HG02938 (cell line): ENCODE results near the gene GABARAPL1.
"Not testable (repeated sequence)": the region's sequence is repeated elsewhere in the genome, so short reads cannot be mapped to it uniquely, and the experiment has no call there.

Experiments
- ATAC-seq: cut with Tn5 transposase; IDR thresholded peaks from one replicate; pipeline ENCODE4 v1.9.1; 2021; ENCODE audit warnings: mild to moderate bottlenecking, moderate library complexity; ENCODE audit not compliant: unreplicated experiment

GABARAPL1 gene

DNA sequence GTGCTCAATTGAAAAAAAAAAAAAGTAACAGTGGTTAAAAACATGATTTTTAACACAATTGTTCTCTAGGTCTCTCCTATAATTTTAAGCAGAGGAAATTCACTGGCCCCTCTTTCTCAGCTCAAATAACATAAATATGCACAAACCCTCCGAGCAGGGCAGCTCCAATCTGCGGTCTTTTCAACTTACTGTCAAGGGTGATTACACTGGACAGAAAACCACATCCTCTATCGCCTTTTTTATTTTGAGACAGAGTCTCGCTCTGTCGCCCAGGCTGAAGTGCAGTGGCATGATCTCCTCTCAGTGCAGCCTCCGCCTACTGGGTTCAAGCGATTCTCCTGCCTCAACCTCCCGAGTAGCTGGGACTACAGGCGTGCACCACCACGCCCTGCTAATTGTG is 16.5 kb upstream of the GABARAPL1 start:
- peak; percentile 93 for ATAC-seq

DNA sequence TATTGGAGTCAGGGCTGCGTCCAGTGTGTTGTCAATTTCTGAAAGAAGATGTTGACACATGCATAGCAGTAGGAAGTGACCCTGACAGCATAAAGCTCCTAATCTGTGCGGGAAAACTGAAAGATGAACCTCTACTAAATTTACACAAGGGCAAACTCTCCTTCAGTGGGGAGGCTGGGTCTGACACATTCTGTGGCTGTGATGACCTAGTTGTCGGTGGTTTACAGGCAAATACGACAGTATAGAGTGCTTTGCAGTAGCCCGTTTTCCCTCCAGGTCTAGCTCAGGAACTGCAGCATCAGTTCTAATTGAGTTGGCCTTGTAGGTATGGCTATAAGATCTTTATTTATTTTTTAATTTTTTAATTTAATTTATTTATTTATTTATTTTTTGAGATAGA is 14.8 kb upstream of the GABARAPL1 start:
- ATAC-seq: no peak

DNA sequence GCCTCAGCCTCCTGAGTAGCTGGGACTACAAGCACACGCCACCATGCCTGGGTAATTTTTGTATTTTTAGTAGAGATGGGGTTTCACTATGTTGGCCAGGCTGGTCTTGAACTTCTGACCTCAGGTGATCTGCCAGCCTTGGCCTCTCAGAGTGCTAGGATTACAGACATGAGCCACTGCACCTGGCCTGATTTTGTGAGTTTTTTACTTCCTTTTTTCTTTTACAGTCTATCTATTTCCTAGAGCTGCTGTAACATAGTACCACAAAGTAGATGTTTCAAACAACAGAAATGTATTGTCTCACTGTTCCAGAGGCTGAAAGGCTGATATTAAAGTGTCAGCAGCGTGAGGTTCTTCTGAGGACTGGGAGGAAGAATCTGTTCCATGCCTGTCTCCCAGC is 8.2 kb upstream of the GABARAPL1 start:
- ATAC-seq: not testable (repeated sequence)

DNA sequence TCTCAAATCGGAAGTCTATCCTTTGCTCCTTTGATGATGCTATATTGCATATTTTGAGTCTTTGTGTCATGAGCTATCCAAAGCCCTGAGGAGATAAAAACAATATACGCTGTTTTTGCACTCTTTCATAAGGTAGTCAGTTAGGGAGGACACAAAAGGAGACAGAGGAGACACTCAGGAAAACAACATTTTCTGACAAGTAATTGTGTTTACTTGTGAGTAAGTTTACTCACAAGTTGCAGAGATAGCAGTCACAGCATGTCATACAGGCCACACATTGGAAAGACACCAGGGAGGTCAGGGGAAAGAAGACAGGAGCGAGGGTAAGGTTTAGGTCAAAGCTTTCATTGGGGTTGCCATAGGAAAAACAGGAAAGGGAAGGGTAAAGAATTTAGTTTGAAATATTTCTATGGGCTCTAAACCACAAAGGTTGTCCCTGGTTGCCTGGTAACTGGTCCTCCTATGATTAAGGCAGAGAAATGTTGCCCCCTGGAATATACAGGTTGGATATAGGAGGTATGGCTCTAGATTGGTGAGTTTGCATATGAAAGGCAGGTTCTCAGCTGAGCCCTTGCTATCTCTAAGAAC is 7.4 kb upstream of the GABARAPL1 start:
- no peak for ATAC-seq

DNA sequence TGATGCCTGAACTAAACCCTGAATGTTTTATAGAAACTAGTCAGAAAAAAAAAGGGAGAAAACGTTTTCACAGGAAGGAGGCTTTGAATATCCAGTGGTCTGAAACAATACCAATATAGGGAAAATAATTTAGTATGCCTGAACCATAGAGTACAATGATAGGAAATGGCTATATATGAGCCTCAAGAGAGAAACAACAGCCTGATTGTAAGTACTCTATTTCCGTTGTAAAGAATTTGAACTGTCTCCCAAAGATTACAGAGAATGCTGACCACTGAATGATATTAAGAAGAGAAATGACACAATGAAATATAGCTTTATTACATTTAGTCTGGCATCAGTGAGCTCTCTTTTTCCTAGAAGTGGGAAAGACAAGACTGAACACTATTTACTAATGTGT is 5.5 kb upstream of the GABARAPL1 start:
- no peak for ATAC-seq

DNA sequence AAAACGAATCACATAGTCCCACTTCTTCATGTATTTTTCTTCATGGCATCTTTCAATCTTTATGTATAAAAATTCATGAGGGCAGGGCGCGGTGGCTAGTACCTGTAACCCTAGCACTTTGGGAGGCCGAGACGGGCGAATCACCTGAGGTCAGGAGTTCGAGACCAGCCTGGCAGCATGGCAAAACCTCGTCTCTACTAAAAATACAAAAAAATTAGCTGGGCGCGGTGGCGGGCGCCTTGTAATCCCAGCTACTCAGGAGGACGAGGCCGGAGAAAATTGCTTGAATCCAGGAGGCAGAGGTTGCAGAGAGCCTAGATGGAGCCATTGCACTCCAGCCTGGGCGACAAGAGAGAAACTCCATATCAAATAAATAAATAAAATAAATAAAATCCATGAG is 2.5 kb upstream of the GABARAPL1 start:
- no peak for ATAC-seq

DNA sequence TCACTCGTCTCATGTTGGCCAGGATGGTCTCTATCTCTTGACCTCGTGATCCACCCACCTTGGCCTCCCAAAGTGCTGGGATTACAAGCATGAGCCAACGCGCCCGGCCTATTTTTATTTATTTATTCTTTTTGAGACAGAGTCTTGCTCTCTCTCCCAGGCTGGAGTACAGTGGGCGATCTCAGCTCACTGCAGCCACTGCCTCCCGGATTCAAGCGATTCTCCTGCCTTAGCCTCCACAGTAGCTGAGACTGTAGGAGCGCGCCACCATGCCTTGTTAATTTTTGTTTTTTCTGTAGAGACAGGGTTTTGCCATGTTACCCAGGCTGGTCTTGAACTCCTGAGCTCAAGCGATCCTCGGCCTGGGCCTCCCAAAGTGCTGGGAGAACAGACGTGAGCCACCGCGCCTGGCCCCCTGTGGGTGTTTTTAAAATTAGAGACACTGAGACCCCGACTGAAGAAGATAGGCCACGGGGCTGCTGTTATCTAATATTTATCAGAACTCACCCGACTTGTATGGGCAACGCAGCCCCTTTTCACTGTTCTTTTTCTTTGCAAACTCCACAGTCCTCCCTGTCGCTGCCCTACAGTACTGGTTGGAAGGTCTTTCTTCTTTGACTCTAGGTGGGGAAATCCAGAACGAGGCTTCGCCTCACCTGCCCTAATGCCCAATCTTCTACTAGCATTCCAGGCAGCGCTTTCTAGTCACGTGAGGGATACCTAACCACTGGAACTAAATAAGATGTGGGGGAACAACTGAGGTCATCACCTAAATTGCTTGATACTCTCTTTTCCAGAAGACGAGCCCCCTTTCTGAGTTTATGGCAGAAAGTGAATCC is 1.4 kb upstream of the GABARAPL1 start:
- no peak for ATAC-seq

DNA sequence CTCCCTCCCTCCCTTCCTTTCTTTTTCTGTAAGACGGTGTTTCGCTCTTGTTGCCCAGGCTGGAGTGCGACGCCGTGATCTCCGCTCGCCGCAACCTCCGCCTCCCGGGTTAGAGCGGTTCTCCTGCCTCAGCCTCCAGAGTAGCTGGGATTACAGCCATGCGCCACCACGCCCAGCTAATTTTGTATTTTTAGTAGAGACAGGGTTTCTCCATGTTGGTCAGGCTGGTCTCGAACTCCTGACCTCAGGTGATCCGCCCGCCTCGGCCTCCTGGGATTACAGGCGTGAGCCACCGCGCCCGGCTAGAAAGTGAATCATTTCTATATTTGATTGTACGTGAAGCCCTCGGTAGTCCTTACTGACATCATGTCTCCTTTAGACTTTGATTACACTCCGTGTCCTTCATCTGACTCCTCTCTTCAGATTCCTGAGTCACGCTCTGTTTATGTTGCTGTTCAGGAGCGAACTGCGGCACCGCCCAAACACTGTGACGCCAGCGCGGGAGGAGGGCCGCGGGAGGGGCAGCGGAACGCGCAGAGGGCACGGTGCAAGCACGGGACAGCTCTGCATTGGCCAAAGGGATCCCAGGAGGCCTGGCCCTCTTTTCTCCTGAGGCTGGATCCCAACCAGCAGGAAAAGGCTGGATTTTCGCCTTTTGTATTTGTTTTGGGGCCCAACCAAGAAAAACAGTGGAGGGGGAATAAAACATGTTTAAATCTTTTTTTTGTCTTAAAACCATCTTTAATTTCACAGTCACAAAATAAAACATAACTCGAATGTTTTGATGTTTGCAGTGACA is 538 bp upstream of the GABARAPL1 start:
- peak; percentile 57 for ATAC-seq

DNA sequence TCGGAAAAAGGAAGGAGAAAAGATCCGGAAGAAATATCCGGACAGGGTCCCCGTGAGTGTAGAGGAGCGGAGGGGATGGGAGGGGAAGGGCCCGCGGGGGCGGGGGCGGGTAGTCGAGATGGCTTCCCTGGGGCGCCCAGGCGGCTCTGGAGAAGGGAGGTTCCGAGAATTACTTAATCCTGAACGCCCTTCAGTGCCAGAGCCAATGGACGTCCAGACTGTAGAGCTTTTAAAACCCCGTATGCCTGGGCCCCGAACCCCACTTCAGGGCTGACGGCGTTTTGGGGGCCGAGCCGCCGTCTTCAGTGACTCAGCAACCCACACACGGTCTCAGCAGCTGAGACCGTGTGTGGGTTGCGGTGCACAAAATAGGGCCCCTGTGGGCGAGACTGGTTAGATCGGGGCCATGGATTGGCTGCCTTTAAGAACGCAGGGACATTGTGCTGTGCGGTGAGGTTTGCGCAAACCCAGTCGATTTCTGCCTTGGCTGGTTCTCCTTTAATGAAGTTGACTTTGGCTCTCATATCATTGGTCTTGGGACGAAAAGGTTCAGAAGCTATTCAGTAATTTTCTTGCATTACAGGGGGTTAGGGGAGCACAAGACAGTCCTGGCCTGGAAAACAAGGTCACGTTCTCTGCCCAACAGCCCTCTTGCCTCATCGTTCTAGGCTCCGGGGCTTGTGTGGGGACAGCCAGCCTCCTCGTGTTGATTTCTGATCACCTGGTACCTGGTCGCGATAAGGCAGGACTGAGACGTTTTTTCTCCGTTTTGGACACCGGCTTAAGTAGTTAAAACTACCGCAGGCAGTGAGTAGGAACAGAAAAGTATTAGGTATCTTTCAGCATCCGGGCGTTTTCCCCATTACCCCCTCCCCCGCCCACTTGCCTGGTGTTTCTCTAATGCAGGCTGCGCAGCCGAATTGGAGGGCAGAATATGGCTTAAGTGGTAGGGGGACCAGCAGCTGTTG is 775 bp downstream of the GABARAPL1 start:
- peak; percentile 49 for ATAC-seq

DNA sequence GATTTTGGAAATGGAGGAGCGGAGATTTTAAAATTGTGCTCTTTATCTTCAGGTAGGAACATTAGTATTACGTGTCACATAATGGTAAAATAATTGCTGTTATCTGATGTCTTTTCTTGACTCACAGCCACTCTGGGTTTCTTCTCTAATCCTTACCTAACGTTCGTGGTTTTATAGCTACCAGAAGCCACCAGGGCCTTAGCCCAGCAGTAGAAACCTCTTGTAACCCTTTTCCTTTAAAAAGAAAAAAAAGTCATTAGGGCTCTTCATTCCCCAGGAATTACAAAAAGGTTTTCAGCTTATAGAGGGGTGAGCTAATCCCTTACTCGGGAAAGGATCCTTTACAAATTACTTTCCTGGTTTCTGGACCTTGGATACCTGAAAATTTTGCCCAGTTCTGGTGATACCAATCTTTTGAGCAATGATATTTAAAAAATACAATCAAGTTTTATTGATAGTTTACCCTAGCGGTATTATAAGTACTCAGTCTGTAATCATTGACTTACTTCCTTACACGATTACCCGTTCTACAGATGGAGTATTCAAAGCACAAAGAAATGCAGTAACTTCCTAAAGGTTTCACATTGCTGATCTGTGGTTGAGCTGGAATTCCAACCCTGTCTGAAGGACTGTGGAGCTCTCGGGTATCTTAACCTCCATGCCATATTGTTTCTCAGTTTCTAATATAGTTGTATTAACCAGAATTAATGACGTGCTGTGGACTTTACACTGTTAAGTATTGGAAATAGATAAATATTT is 1.6 kb downstream of the GABARAPL1 start:
- ATAC-seq: no peak

DNA sequence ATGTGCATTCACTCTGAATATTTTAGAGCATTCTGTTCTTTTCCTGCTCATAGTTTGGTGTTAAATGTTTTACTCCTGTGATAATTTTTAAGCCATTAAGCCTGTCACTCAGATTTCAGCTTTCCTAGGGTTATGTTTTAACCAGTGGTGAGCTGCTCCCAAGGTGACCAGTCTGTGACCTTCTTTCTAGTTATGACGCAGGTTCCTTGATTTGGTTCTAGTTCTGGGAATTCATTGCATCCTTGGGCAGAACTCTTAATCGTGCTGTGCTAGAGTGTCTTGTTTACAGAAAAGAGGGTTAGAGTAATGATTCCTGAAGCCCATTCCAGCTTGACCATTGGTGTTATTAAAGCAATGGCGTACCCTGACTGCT is 2.2 kb downstream of the GABARAPL1 start:
- ATAC-seq: no peak

DNA sequence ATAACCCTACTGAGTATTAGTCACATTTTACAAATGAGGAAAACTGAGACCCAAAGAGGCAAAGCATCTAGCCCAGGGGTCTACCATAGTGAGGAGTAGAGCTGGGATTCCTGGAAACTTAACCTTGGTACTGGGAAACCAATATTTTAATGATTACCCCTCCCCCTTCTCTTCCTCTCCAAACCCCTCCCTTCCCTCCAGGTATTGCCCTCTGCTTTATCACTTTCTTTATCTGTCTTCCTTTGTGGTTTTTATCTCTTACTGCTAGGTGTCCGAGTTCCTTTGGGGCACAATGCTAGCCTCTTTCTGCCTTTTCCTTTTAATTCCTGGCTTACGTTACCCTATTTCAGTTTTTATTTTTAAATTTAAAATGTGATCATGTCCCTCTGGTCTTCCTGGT is 2.8 kb downstream of the GABARAPL1 start:
- ATAC-seq: no peak

DNA sequence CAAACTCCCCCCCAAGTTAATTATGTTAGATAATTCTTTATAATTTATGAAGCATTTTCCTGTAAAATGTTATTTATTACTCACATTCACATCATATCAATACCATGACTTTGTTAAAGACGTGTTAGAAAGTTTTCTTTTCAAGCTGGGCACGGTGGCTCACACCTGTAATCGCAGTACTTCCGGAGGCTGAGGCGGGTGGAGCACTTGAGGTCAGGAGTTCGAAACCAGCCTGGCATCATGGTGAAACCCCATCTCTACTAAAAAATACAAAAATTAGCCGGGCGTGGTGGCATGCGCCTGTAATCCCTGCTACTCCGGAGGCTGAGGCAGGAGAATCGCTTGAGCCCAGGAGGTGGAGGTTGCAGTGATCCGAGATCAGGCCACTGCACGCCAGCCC is 3.3 kb downstream of the GABARAPL1 start:
- ATAC-seq: not testable (repeated sequence)

DNA sequence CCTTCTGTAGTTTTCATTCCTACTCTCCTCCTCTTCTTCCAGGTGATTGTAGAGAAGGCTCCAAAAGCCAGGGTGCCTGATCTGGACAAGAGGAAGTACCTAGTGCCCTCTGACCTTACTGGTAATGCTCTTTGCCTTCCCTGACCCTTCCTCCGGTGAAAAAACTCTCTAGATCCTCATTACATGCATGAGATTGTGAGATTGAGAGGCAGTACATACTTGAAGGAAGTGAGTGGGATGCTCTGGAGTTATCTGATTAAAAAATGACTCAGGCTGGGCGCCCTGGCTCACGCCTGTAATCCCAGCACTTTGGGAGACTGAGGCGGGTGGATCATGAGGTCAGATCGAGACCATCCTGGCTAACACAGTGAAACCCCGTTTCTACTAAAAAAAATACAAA is 5.3 kb downstream of the GABARAPL1 start:
- no peak for ATAC-seq

DNA sequence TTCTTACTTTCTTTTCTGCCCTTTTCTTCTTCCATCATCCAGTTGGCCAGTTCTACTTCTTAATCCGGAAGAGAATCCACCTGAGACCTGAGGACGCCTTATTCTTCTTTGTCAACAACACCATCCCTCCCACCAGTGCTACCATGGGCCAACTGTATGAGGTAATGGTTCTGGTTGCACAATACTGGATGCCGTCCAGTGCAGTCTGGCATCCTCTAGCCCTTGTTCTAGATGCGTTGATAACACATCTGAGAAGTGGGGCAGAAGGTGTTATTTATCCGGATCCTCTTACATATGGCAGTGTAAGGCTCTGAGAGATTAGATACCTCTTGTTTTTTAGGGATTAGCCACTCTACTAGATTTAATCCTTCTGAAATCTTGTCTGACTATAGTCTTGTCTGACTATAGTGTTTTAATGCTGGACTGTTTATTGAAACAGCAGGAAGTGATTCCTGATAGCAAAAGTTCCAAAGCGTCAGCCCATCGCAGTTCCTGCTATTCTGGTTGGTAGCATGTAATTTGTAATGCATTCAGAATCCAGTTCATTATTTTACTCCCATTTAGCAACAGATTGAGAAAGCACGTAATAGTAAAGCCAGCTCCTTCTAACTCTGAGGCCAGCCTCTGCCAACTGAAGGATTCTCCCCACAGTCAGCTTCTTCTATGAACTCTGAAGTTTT is 7.9 kb downstream of the GABARAPL1 start:
- ATAC-seq: no peak

DNA sequence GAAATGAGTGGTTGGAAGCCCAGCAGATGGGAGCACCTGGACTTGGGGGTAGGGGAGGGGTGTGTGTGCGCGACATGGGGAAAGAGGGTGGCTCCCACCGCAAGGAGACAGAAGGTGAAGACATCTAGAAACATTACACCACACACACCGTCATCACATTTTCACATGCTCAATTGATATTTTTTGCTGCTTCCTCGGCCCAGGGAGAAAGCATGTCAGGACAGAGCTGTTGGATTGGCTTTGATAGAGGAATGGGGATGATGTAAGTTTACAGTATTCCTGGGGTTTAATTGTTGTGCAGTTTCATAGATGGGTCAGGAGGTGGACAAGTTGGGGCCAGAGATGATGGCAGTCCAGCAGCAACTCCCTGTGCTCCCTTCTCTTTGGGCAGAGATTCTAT is 9.2 kb downstream of the GABARAPL1 start:
- ATAC-seq: no peak

DNA sequence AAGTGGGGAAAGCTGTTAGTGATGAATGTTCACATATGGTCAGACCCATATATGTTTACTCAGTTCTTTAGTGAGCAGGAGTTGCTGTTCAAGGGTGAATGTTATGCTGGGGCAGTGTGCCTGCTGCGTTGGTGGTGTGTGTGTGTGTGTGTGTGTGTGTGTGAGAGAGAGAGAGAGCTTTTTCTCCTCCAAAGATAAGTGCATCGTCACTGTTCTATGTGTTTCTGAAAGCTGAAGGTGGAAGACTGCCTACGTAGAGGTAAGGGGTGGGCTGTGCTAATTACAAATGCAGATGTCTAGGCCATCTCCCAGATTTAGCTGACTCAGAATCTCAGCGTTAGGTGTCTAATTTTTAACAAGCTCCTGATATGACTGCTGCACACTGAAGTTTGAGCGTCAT is 10.5 kb downstream of the GABARAPL1 start:
- ATAC-seq: no peak

DNA sequence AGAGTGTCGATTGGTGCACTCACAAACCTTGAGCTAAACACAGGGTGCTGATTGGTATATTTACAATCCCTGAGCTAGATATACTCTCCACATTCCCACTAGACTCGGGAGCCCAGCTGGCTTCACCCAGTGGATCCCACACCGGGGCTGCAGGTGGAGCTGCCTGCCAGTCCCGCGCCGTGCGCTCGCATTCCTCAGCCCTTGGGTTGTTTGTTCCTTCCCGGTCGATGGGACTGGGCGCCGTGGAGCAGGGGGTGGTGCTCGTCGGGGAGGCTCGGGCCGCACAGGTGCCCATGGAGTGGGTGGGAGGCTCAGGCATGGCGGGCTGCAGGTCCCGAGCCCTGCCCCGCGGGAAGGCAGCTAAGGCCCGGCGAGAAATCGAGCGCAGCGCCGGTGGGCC is 12.7 kb downstream of the GABARAPL1 start:
- not testable (repeated sequence) for ATAC-seq

DNA sequence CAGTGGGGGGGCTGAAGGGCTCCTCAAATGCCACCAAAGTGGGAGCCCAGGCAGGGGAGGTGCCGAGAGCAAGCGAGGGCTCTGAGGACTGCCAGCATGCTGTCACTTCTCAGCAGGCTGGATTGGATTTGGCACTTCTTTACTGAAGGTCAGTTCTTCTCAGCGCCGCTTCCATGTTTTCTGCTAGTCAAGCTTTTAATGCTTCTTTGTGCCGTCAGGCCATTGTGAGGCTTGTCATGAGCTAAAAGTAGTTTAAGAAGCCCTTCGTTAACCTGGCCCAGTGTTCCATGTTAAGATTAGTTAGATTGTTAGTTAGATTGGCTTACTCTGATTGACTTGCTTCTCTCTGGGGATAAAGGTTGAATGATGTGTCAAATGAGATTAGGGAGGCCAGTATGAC is 13.4 kb downstream of the GABARAPL1 start:
- ATAC-seq: no peak
